SH-SY5Y (cell line): ENCODE measurements around the gene BCKDHB.

ENCODE experiments used
- GATA2 ChIP-seq: IDR thresholded peaks from 2 replicates; pipeline ENCODE4 v1.6.1; 2011; ENCODE audit warnings: mild to moderate bottlenecking, low read depth, low read length
- GATA3 ChIP-seq: IDR thresholded peaks from 2 replicates; pipeline ENCODE4 v1.6.1; 2011; ENCODE audit warnings: low read depth, mild to moderate bottlenecking, low read length, moderate library complexity

DNA sequence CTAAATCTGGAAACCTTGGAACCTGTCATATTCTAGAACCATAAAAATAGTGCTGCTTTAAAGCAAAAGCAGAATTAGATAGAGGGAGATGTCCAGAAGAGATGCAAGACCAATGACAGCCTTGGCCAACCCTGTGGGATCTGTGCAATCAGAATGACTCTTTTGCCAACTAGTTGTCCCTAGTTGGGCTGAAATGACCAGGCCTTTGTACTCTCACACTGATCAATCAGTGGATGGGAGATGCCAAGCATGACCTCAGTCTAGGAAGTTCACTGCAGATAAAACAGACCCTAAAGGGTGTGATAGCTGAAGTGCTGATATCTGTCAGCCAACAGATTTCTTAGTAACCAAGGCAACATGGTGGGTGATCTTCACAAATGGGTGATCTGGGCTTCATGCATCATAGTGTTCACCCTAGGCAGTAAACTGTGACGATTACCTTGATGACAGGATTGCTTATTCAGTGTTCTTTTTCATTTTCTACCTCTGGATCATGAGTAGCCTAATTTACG lies 52.1 kb downstream of the BCKDHB start:
- TF ChIP-seq GATA2 (no peak), GATA3 (no peak)
